CD4-positive, CD25-positive, alpha-beta regulatory T cell (primary cell): Measurements from ENCODE around the gene TDP1. TPM values are rescaled to one million over a fixed set of nuclear protein-coding genes. Genes with fewer than 3 reads are reported as not detected.

Experiments
- ATAC-seq, 2 donors: fragments of 150-1000 bp; cut with Tn5 transposase; one replicate each; pipeline ENCODE4 v1.10.0; 2021; ENCODE audit warnings: low read depth in 2 of 2, moderate number of reproducible peaks in 2 of 2, moderate library complexity in 1 of 2
- DNase-seq, 3 donors: peaks; one replicate each; pipeline versions ENCODE4 v3.0.0 to v3.0.0-alpha.2; 2012 to 2022; ENCODE audit warnings: mixed read lengths in 1 of 3
- H3K27ac ChIP-seq: one replicate; pipeline ENCODE4 v1.7.0; 2013; ENCODE audit warnings: mild to moderate bottlenecking, low read length; ENCODE audit not compliant: insufficient read depth, poor library complexity, severe bottlenecking
- H3K27me3 ChIP-seq: one replicate; pipeline ENCODE4 v1.7.0; 2013; ENCODE audit warnings: low read length; ENCODE audit not compliant: control insufficient read depth, insufficient read depth
- H3K36me3 ChIP-seq: one replicate; pipeline ENCODE4 v1.7.0; 2013; ENCODE audit warnings: mild to moderate bottlenecking, low read length, moderate library complexity; ENCODE audit not compliant: control insufficient read depth, insufficient read depth
- H3K4me1 ChIP-seq: 2 replicates; pipeline ENCODE4 v1.7.0; 2013; ENCODE audit warnings: mild to moderate bottlenecking, low read length; ENCODE audit not compliant: insufficient read depth, control insufficient read depth, poor library complexity, severe bottlenecking
- H3K4me3 ChIP-seq: one replicate; pipeline ENCODE4 v1.7.0; 2013; ENCODE audit warnings: low read depth, mild to moderate bottlenecking, low read length, moderate library complexity
- H3K9me3 ChIP-seq, 2 experiments: 1 replicate in 1 of 2; 2 replicates in 1 of 2; pipeline ENCODE4 v1.7.0; 2013; ENCODE audit warnings: low read length in 2 of 2, mild to moderate bottlenecking in 1 of 2, moderate library complexity in 1 of 2; ENCODE audit not compliant: control insufficient read depth in 2 of 2
- H3K27ac Mint-ChIP-seq, 3 donors: one replicate each; pipeline ENCODE4 v1.8.0; 2020 to 2022; ENCODE audit warnings: mild to moderate bottlenecking in 3 of 3, mixed read lengths in 3 of 3, moderate library complexity in 2 of 3
- H3K27me3 Mint-ChIP-seq: one replicate; pipeline ENCODE4 v1.8.0; 2022; ENCODE audit warnings: mild to moderate bottlenecking, mixed read lengths
- H3K36me3 Mint-ChIP-seq: one replicate; pipeline ENCODE4 v1.8.0; 2020; ENCODE audit warnings: mixed read lengths
- H3K4me1 Mint-ChIP-seq, 4 donors: one replicate each; pipeline ENCODE4 v1.8.0; 2020 to 2022; ENCODE audit warnings: mixed read lengths in 4 of 4, mild to moderate bottlenecking in 1 of 4
- H3K4me3 Mint-ChIP-seq, 4 donors: one replicate each; pipeline ENCODE4 v1.8.0; 2020 to 2022; ENCODE audit warnings: mild to moderate bottlenecking in 4 of 4, mixed read lengths in 4 of 4, moderate library complexity in 3 of 4
- H3K9me3 Mint-ChIP-seq, 7 donors: one replicate each; pipeline ENCODE4 v1.8.0; 2020 to 2022; ENCODE audit warnings: mixed read lengths in 7 of 7, mild to moderate bottlenecking in 3 of 7, moderate library complexity in 2 of 7
- polyA plus RNA-seq, 4 donors: library from polyadenylated mRNA; unstranded; fragments of 300-500 nt; fragmentation: Illumina TruSeq; gene quantifications; one replicate each; pipeline ENCODE4 v1.2.3, GENCODE V29; 2021
- total RNA-seq: library from RNA; stranded (reverse); gene quantifications from one replicate; pipeline ENCODE4 v1.2.3, GENCODE V29; 2022

Gene TDP1
- total and polyA plus RNA-seq, 5 donors from 2014 or later, result 36.3 to 59.4 (median 44.2) TPM

DNA sequence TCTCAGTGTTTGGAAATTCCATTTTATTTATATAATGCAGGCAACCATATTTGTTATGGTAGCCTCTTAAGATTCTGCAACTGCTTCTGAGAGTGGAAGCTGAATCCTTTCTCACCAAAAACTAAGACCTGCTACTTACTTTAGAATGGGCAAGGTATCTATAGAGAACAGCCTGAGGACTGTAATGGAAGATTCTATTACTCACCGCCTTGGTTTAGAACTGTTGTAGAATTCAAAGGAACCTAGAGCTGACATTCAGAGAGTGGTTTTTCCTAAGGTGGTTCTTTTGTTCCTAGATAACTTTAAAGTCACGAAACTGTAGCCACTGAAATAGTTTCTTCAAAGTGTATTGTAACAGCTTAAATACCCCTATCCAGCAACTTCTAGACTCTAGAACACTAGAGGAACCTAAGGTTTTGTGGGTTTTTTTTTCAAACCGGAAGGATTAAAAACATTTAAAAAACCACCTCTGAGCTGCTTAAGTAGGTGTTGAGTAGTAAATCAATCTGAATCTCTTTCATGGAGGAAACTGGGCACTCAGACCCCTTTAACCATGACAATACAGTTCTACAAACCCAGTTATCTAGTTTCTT is 4.2 kb downstream of the TDP1 start:
- ATAC-seq, result no peak
- peak in 2 of 3 donors; percentile 49 to 70 for DNase-seq
- peak overlapping the region; percentile 32 to 71 (median 69) for H3K27ac Mint-ChIP-seq
- no peaks in the 10 kb centered on the region for H3K9me3 Mint-ChIP-seq
- peak overlapping the region; percentile 68 to 80 (median 72) for H3K4me3 Mint-ChIP-seq
- H3K27me3 Mint-ChIP-seq, result no peaks in the 10 kb centered on the region
- H3K36me3 Mint-ChIP-seq, result peaks cover 39% of the 10 kb centered on the region
- Histone ChIP-seq H3K36me3 (peaks cover 29% of the 10 kb centered on the region), H3K4me1 (peaks cover 53% of the 10 kb centered on the region), H3K9me3 (no peaks in the 10 kb centered on the region), H3K27ac (peak overlapping the region; percentile 56), H3K27me3 (no peaks in the 10 kb centered on the region), H3K4me3 (peak overlapping the region; percentile 61)
- H3K4me1 Mint-ChIP-seq, result peaks cover 28 to 82% (median 67%) of the 10 kb centered on the region in 4 donors

DNA sequence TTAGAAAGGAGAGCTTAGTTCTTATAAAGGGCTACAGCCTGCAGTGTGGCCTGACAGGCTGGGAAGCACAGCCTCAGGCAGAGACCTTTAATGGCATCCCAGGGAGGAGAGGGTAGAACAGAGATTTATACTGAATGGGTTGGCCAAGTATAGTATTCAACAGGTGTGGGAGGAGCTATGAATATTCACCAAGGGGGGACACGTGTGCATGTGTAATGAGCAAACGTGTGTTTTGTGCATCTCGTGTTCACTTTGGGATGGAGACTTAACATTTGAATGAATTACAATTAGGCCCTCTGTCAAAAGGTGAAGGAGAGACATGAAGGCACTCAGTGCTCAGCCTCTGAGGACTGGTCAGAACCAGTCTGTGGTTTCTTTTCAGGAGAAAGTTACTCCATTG is 5.2 kb downstream of the TDP1 start:
- no peaks in the 10 kb centered on the region for H3K27me3 Mint-ChIP-seq
- H3K27ac Mint-ChIP-seq, result peak overlapping the region in 2 of 3 donors; percentile 69 to 71
- no peaks in the 10 kb centered on the region for H3K27me3 ChIP-seq
- no peak for ATAC-seq
- peak overlapping the region in 2 of 4 donors; percentile 72 for H3K4me3 Mint-ChIP-seq
- H3K4me3 ChIP-seq, result peak overlapping the region; percentile 61
- DNase-seq, result no peak
- H3K36me3 Mint-ChIP-seq, result peaks cover 42% of the 10 kb centered on the region
- peaks cover 34% of the 10 kb centered on the region for H3K36me3 ChIP-seq
- H3K27ac ChIP-seq, result peak overlapping the region; percentile 56
- H3K9me3 Mint-ChIP-seq, result no peaks in the 10 kb centered on the region
- H3K4me1 ChIP-seq, result peaks cover 47% of the 10 kb centered on the region
- peaks cover 28 to 82% (median 71%) of the 10 kb centered on the region in 4 donors for H3K4me1 Mint-ChIP-seq
- H3K9me3 ChIP-seq, result no peaks in the 10 kb centered on the region

DNA sequence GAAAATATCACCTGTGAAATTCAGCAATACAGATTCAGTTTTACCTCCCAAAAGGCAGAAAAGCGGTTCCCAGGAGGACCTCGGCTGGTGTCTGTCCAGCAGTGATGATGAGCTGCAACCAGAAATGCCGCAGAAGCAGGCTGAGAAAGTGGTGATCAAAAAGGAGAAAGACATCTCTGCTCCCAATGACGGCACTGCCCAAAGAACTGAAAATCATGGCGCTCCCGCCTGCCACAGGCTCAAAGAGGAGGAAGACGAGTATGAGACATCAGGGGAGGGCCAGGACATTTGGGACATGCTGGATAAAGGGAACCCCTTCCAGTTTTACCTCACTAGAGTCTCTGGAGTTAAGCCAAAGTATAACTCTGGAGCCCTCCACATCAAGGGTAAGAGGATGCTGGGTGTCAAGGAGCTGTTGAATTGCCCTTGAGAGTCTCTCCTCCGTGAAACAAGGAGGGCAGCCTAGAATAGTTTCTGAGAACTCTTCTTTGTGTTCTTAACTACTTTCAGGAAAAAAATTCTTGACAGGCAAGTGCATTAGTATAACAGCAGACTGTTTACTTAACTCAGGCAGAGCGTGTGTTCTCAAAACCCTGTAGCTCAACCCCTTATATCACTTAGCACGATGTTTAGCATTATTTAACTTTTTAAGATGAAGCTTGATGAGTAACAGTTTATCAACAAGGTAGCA is 7.7 kb downstream of the TDP1 start:
- Mint-ChIP-seq H3K36me3 (peaks cover 54% of the 10 kb centered on the region), H3K4me1 (peaks cover 22 to 62% (median 53%) of the 10 kb centered on the region in 4 donors), H3K4me3 (no peak overlapping the region), H3K9me3 (no peaks in the 10 kb centered on the region), H3K27me3 (no peaks in the 10 kb centered on the region), H3K27ac (peak overlapping the region in 1 of 3 donors; percentile 48)
- ATAC-seq (no peak), DNase-seq (no peak)
- H3K4me3 ChIP-seq, result no peak overlapping the region
- H3K4me1 ChIP-seq, result peaks cover 22% of the 10 kb centered on the region
- peaks cover 52% of the 10 kb centered on the region for H3K36me3 ChIP-seq
- no peak overlapping the region for H3K27ac ChIP-seq
- H3K27me3 ChIP-seq, result no peaks in the 10 kb centered on the region
- H3K9me3 ChIP-seq, result no peaks in the 10 kb centered on the region

DNA sequence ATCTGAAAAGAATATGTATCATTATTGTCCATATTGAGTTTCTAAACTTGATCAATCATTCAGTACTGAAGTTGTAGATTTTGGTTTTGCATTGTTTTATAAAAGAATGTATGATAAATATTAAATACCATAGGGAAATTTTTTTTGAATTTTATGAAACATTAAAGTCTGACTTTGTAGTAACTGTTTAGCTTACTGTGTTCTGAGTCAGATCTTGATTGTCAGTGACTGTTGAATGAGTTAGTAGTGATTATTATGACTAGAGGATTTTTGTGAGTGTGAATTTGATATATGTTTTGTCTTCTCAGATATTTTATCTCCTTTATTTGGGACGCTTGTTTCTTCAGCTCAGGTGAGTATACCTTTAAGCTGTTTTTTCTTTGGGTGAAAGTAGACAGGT is 10.1 kb downstream of the TDP1 start:
- Mint-ChIP-seq H3K27ac (peak overlapping the region in 1 of 3 donors; percentile 0), H3K4me3 (no peak overlapping the region), H3K9me3 (no peaks in the 10 kb centered on the region), H3K36me3 (peaks cover 56% of the 10 kb centered on the region), H3K4me1 (peaks cover 9 to 40% (median 32%) of the 10 kb centered on the region in 4 donors), H3K27me3 (no peaks in the 10 kb centered on the region)
- ATAC-seq (no peak), DNase-seq (no peak)
- no peak overlapping the region for H3K4me3 ChIP-seq
- H3K27me3 ChIP-seq, result no peaks in the 10 kb centered on the region
- peaks cover under 1% of the 10 kb centered on the region for H3K4me1 ChIP-seq
- H3K27ac ChIP-seq, result no peak overlapping the region
- peaks cover 63% of the 10 kb centered on the region for H3K36me3 ChIP-seq
- H3K9me3 ChIP-seq, result no peaks in the 10 kb centered on the region

DNA sequence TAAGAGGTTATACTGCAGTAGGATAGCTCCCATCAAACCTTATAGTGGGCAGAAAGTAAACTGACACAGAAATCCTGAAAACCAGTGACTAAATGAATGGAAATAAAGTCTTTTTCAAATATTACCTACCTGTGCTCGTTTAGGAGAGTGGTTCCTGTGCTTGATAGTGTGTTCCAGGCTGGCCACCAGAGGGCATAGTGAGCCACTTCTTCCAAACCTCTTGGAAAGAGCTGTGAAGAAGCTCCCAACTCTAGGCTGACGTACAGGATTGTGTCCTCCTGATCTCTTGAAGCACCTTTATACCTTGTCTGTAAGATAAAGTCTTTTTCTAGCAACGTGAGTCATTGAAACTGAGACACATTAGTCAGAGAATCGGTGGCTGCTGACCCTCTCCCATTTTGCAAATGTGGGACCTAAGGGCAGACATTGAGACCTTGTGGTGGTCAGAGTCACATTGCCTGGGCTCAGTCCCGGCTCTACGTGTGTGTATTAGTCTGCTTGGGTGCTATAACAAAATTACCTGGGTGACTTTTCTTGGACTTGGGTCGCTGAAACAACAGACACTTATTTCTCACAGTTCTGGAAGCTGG is 17.6 kb downstream of the TDP1 start:
- H3K27ac Mint-ChIP-seq, result peak overlapping the region in 1 of 3 donors; percentile 25
- H3K27me3 Mint-ChIP-seq, result no peaks in the 10 kb centered on the region
- no peak overlapping the region for H3K4me3 ChIP-seq
- H3K27ac ChIP-seq, result no peak overlapping the region
- DNase-seq, result peak; percentile 10 to 68 (median 42)
- H3K36me3 Mint-ChIP-seq, result peaks cover 36% of the 10 kb centered on the region
- peaks cover 75% of the 10 kb centered on the region for H3K36me3 ChIP-seq
- ATAC-seq, result no peak
- peaks cover 0 to 3% (median 1%) of the 10 kb centered on the region in 4 donors for H3K4me1 Mint-ChIP-seq
- no peaks in the 10 kb centered on the region for H3K9me3 ChIP-seq
- H3K9me3 Mint-ChIP-seq, result no peaks in the 10 kb centered on the region
- H3K27me3 ChIP-seq, result no peaks in the 10 kb centered on the region
- no peaks in the 10 kb centered on the region for H3K4me1 ChIP-seq
- no peak overlapping the region for H3K4me3 Mint-ChIP-seq

DNA sequence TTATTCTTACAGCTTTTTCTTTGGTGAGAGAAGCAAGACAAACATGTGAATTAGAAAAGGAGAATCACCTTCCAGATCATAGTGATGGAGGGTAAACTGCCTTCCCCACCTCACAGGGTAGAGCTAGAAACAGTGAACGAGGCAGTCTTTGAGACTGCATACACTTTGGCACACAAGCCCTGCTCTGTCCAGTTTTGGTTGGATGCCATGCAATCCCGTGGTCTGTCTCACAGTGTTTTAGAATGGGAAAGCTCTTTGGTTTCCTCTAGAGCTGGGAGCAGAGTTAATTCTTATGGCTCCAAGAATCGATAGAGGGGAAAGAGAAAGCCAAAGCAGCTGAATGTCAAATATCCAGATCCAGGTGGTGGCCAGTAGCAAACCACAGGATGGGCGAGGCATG is 21.9 kb downstream of the TDP1 start:
- Mint-ChIP-seq H3K27me3 (no peaks in the 10 kb centered on the region), H3K27ac (no peak overlapping the region), H3K36me3 (peaks cover 45% of the 10 kb centered on the region), H3K4me3 (no peak overlapping the region), H3K9me3 (no peaks in the 10 kb centered on the region), H3K4me1 (peaks cover 0 to 3% (median 1%) of the 10 kb centered on the region in 4 donors)
- DNase-seq (no peak), ATAC-seq (no peak)
- no peak overlapping the region for H3K4me3 ChIP-seq
- H3K36me3 ChIP-seq, result peaks cover 80% of the 10 kb centered on the region
- no peak overlapping the region for H3K27ac ChIP-seq
- no peaks in the 10 kb centered on the region for H3K27me3 ChIP-seq
- no peaks in the 10 kb centered on the region for H3K9me3 ChIP-seq
- H3K4me1 ChIP-seq, result no peaks in the 10 kb centered on the region

DNA sequence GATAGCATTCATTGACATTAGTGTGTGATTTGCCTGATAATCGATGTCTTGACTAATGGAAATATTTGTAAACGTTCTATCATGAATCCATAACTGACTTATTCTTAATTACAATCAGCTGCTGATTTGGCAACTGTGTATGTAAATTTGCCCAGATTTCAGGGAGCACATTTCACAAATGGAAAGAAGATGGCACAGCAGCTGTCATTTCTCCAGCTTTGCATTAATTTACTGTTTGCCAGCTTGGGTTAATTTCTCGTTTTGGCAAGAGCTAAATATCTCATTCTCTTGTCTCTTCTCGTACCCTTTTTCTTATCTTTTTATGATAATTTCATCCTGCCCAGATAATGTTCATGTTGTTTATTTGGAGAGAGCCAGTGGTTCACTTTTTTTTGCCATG is 22.9 kb downstream of the TDP1 start:
- no peaks in the 10 kb centered on the region for H3K4me1 ChIP-seq
- no peak for DNase-seq
- no peak overlapping the region for H3K4me3 ChIP-seq
- H3K36me3 ChIP-seq, result peaks cover 81% of the 10 kb centered on the region
- H3K9me3 ChIP-seq, result no peaks in the 10 kb centered on the region
- ATAC-seq, result no peak
- Mint-ChIP-seq H3K36me3 (peaks cover 45% of the 10 kb centered on the region), H3K4me3 (no peak overlapping the region), H3K4me1 (no peaks in the 10 kb centered on the region), H3K9me3 (no peaks in the 10 kb centered on the region), H3K27me3 (no peaks in the 10 kb centered on the region), H3K27ac (no peak overlapping the region)
- no peak overlapping the region for H3K27ac ChIP-seq
- H3K27me3 ChIP-seq, result no peaks in the 10 kb centered on the region
